GM12874 (cell line): ENCODE data around the gene FBXL7.

ENCODE experiments used
- CTCF ChIP-seq: IDR thresholded peaks from 2 replicates; pipeline ENCODE4 v1.5.1; 2011; ENCODE audit warnings: low read depth, mild to moderate bottlenecking, control low read depth, low read length, moderate library complexity; ENCODE audit not compliant: insufficient read depth

The FBXL7 gene

GRCh38 chr5:15601274-15601673, 101.3 kb downstream of the FBXL7 start:
- no peak for TF ChIP-seq CTCF

- no peak for TF ChIP-seq CTCF
Measured at GRCh38 chr5:15601853-15602252, 101.9 kb downstream of the FBXL7 start.

DNA sequence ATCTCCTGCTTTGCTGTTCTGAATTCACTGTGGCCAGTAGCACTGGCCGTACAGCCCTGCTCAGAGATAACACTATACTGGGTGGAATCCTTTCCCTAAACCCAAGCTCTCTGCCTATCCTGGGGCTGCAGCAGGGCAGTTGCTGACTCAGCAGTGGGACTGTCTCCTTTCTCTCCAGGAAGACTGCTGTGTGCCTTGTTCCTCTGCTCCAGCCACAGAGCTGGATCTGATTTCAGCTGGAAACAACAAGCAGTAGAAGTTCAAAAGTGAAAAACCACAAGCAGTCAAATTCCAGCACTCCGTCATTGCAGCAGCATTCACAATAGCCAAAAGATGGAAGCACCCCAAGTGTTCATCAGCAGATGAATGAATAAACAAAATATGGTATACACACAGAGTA, 105.0 kb downstream of the FBXL7 start:
- TF ChIP-seq CTCF = no peak

DNA sequence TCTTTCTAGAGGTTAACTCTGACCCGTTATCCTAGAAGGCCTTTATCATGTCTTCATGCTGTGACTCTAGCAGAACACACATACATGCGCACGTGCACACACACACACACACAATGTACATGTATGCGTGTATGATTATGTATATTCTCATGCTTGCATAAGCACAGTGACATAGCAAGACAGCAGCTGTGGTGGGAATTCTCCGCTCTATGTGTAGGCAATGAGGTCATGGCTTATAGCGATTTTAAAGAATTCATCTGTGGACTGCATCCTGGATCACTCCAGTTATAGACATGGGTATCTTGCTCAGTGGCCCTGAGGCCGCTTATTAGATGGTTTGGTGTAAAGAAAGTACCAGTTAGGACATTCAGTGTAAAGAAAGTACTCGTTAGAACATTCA, 106.2 kb downstream of the FBXL7 start:
- TF ChIP-seq CTCF = no peak

DNA sequence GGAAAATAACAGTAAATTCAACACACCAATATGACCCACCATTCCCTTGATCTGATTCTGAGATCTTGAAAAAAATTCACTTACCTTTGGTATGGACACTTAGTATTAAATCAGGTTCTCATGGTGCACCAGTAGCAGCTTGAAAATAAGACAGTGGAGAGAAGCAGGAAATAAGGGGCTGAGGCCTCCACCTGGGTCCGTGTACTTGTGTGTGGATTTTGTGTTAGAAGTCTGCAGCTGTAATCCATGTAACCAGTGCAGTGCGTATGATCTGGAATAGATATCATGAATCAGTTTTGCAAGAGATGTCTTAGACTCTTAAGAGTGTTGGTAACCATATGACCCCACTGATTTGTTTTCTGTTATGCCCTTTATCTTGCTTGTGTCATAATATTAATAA, 107.1 kb downstream of the FBXL7 start:
- TF ChIP-seq CTCF = no peak

DNA sequence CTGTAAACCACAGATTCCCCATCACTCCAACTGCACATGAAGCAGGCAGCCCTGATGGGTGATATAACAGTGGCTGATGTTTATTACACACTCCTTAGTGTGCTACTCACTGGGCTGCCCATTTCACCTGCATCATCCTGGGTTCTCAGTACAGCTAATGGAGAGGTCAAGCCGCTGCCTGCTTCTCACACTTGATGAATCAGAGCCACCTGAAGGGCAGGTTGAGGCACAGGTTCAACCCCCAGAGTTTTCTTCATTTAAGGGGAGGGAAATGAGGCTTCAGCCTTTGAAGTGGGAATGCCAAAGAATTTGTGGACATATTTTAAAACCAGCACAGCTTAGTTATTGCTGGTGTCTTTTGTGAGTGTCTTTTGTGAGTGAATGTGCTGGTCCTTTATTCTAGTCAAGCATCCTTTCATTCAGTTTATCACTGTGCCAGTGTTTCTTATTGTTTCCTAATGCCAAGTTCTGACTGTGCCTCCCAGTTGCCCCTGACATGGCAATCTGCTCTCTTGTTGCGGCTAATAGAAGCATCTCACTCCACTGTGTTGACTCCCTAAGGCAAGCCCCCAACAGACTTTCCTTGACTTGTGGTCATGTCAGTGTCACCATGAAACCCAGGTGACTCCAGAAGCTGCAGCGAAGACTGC, 109.2 kb downstream of the FBXL7 start:
- no peak for TF ChIP-seq CTCF

DNA sequence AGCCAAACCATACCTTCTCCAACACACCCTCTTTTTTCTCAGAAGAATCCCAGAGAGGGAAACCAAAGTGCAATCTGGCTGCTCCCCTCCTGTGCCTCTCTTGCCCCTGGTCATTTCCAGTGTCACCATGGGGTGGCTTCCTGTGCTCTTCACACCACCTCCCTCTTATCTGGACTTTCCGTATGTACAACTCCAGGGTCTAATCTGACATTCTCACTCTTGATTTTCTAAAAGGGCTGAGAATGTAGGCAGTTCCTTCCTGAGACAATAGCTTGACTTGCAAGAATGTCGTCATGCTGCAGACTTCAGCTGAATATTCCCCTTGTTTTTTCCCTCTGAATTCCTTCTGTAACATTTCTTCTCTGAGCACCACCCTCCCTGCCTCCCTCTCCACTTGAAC, 110.2 kb downstream of the FBXL7 start:
- no peak for TF ChIP-seq CTCF
